Left kidney (tissue), 2 donors: ENCODE measurements around the gene CD247. TPM values are rescaled to one million over a fixed set of nuclear protein-coding genes. Genes with fewer than 3 reads are reported as not detected.

Source experiments
- DNase-seq: peaks from one replicate; pipeline ENCODE4 v3.0.0-alpha.2; 2013
- polyA plus RNA-seq: library from polyadenylated mRNA; unstranded; fragments of 120-200 nt; gene quantifications from one replicate; pipeline ENCODE4 v1.2.1, GENCODE V29; 2013; ENCODE audit not compliant: insufficient read length

Gene CD247
- polyA plus RNA-seq, 1 donor = 0.42 TPM

- DNase-seq = no peak
These were observed 24.0 kb upstream of the CD247 start for GRCh38 chr1:167542109-167543032.

GRCh38 chr1:167541610-167542009, 23.3 kb upstream of the CD247 start:
- no peak for DNase-seq

DNA sequence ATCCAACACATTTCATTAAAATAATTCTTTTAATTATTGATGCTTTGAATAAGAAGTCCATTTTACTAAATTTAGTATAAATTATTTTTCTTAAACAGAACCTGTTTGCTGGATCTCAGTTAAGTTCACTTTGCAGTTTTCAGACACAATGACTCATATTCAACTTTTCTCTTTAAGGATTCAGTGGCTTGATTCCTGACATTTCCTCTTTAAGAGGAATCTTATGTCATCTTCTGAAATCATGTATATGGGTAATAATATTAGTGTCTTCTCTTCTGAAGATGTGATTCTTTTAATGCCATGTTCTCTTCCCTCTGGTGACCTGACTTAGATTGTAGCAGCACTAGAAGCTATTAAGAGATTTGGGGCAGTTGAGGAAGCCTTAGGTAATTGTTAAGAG, 22.7 kb upstream of the CD247 start:
- DNase-seq = no peak

- DNase-seq = no peak
These were observed 20.3 kb upstream of the CD247 start for GRCh38 chr1:167538657-167539056.

- peak; percentile 81 for DNase-seq
These were observed 15.5 kb upstream of the CD247 start for GRCh38 chr1:167533851-167534300.

GRCh38 chr1:167532964-167533824, 14.9 kb upstream of the CD247 start:
- no peak for DNase-seq

DNA sequence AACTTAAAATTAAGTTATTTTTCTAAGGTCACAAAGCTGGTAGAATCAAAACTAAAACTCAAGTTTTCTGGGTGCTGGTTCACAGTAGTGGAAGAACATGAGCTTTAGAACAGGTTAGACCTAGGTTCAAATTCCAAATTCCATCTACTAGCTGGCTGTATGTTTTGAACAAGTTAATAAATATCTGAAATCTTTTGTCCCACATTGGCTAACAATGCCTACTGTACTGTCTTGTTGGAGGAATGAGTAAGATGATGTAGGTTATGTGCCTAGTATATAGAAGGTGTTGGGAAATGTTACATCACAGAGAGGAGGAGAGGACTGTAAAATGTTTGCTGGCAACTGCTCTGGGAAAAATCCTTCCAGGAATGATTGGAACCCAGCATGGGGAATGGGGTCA, 14.0 kb upstream of the CD247 start:
- DNase-seq = no peak

DNA sequence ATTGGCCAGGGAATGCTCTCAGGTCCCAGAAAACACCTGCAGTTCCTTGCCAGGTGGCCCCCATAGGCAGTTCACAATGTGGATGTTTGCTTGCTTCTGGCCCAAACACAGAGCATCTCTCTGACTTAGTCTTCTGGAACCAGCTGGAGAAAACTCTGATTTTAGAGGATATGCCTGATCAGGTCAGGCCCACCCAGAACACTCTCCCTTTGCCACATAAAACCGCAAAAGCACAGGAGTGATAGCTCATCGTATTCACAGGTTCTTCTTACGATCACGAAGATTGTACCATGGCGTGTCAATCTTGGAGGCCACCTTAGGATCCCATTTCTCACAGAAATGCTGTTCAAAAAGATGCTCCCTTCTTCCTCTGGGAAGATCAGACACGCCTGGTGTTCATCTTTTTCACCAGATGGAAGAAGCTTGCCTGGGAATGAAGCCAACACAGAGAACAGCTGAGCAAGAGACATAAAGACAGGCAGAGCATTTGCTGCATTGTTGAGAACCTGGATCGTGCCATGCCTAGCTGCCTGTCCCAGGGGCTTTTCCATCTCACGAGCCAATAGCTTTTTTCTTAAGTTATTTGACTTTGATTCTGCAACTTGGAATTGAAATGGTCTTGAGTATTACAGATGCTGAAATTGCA, 11.6 kb upstream of the CD247 start:
- no peak for DNase-seq

DNA sequence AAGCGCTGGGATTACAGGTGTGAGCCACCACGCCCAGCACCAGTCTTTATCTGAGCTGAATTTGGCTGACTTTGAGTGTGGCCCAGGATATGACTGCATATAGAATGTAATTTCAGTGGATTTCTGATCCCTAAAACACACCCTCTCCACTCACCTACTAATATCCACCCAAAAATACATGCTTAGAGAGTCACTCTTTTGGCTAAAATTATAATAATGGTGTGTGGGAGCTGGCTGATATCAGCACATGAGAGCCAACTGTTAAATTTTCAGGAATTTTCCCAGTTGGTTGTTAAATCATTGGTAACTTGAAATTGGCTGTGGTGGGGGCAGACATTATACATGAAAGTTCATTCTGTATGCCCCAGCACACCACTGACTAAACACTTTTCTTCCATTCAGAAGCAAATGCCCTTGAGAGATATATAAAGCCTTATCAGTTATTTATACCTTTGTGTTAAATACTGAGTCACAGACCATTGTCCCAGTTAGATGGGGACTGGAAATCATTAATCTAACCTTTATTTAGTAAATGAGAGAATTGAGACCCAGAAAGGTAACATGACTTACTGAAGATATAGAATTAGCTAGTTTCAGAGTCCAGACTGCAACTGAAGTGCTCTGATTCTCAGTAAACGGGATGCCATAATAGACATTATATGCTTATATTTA, 9.9 kb upstream of the CD247 start:
- DNase-seq = no peak

DNA sequence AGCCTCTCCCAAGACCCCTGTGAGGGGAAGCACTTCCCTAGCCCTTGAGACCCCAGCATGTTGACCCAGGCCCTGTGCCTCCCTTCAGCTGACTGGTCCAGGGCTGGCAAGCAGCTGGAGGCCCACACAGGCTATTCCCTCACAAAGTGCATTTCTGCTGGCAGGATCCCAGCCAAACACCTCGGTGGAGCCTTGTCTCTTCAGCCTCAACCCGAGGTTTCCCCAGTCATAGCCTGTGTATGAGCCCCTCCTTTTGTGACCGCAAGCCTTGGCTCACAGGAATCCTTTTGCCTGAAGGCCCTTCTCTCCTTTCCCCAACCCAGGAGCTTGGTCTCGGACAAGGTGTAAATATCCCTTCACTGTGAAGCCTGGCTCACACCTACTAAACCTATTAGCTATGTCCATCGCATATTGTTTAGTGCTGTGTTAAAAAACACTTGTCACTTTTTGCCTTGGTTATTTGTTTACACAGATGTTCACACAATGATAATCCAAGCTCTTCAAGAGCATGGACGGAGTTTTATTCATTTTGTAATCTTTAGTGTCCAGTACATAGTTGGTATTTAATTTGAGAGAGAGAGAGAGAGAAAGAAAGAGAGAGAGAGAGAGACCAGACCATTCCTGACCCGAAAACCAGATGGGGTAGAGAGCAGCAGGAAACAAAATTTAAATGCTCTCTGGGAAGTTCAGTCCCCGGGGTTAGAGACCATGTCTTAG, 8.5 kb upstream of the CD247 start:
- no peak for DNase-seq

- DNase-seq = no peak
These were observed 6.3 kb upstream of the CD247 start for GRCh38 chr1:167524651-167525050.

GRCh38 chr1:167522246-167522645, 3.9 kb upstream of the CD247 start:
- DNase-seq = no peak

- DNase-seq = no peak
These were observed 2.4 kb upstream of the CD247 start for GRCh38 chr1:167520711-167521206.

- DNase-seq = no peak
These were observed 596 bp downstream of the CD247 start for GRCh38 chr1:167517535-167518330.

DNA sequence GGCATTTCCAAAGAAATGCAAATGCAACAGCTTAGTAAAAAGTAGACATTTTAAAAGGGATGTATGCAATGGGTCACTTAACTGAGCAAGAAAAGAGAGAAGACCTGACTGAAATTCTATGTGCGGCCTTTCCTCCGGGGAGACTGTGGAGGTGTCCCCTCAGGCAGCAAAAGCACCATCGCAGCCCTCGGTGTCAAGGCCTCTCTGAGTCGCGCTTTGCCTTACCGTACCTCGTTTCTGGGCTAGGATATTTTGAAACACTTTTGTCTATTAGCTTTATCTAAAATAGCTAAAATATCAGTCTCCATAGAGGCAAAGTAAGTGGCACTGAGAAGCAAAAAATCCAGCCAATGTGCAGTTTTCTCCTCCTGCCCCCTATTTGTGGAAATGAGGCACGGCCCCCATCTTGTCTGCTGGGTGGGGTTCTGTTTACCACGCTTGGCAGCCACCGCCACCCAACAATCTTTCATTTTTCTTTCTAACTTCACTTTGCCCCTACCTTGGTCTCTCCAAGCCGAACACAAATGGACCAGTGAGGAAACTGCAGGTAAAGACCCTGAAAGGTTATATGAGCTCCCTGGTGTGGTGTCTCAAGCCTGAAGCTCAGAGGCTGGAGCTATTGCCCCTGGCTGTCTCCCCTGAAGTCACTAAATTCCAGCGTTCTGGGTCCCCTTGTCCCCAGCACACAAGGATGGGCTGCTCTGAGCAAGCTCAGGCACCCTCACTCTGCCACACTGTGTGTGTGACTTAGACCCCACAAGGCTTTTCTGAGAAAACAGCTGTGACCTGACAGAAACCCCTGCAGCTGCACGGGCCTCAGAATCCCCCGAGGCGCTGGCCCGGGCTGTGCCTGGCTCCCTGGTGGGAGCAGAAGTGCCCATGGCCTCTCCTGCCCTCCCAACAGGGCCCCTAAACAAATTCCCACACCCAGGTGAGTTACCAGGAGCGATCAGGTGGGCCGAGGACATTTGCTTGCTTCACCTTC, 1.6 kb downstream of the CD247 start:
- no peak for DNase-seq

GRCh38 chr1:167515893-167516321, 2.4 kb downstream of the CD247 start:
- DNase-seq = no peak

DNA sequence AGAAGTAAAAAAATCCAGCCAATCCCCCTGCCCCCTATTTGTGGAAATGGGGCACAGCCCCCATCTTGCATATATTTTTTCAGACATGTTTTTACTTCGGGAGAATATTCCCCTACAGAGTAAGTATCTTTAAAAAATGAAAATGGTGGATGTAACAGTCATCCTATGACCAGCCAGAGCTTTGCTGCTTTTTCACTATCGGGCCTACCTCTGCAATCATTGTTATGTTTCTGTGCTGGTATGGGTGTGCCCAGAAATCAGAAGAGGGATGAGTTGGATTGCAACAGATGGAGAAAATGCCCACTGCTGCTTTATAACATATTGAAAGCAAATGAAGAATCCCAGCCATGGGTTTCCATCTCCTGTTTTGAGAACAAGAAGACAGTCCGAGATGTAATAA, 2.9 kb downstream of the CD247 start:
- no peak for DNase-seq

GRCh38 chr1:167514288-167514687, 4.0 kb downstream of the CD247 start:
- no peak for DNase-seq
